ENCODE measurements around the gene RNF14. TPM values are rescaled to one million over a fixed set of nuclear protein-coding genes. Genes with fewer than 3 reads are reported as not detected.

Gene RNF14
- polyA plus RNA-seq, 10 donors = 36.6 to 51.9 (median 41.0) TPM

- no peak for DNase-seq
These were observed 5.1 kb downstream of the RNF14 start for GRCh38 chr5:141973871-141974595.

DNA sequence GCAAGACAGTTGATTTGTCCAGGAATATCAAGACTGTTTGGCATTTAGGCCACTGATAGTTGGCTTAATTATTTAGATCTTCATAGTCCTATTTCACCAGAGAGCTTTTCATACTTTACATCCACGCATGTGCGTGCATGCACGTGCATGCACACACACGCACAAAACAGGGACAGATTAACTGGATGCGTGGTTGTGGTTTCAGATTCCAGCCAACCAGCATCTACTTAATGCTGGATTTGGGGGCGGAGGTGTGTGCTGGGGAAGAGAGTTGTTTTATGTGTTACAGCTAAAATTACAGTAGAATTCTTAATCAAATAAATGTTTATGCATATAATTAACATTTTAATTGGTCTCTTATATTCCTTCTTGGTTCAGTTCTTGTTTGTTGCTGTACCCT lies 7.3 kb downstream of the RNF14 start:
- no peak for DNase-seq

GRCh38 chr5:141978389-141978788 lies 9.5 kb downstream of the RNF14 start:
- no peak for DNase-seq

- DNase-seq = no peak
These were observed 13.7 kb downstream of the RNF14 start for GRCh38 chr5:141982626-141983025.

DNA sequence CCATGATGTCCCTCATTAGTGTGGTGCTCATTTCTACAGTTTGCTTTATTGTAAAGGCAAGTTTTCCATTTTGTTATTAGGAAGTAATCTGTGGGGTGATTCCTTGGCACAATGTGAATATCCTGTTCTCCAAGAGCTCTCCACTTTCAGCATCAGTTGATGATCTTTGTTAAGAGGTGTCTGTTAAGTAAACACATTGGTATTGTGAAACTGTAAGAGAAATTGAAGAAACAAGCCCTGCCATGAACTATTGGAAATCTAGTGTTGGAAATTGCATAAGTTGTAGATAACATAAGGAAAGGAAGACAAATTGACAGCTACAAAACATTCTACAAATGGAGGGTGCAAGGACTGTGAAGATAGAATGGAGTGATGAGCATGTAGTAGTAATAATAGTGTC lies 17.2 kb downstream of the RNF14 start:
- DNase-seq = no peak

GRCh38 chr5:141989720-141990119 lies 20.8 kb downstream of the RNF14 start:
- no peak for DNase-seq

DNA sequence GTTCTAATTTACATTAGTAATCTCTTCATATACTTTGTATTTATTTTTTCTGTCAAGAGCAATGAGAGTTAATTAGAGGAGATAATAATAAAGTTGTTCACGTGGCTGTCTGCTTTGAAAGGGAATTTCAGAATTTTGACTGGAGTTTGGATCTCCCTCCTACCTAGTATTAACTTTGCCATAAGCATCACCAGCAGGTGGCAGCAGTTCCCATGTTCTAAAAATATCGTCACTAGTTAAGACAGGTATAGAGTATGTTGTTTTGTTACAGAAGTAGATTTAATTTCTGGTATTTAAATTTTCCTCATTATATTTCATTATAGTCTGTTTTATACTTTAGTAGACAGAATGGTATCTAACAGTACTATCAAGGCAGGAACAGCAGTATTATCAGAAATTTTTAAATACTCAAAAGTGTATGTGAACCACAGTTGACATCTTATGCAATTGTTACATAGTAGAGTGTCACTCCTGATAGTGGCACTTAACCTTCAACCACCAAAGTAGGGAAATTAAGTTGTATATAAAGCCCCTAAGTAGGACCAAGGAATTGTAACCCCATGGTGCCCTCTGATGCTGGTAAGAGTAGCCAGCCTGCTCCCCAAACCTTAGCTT lies 23.6 kb downstream of the RNF14 start:
- DNase-seq = peak; percentile 68 to 83 (median 77)

DNA sequence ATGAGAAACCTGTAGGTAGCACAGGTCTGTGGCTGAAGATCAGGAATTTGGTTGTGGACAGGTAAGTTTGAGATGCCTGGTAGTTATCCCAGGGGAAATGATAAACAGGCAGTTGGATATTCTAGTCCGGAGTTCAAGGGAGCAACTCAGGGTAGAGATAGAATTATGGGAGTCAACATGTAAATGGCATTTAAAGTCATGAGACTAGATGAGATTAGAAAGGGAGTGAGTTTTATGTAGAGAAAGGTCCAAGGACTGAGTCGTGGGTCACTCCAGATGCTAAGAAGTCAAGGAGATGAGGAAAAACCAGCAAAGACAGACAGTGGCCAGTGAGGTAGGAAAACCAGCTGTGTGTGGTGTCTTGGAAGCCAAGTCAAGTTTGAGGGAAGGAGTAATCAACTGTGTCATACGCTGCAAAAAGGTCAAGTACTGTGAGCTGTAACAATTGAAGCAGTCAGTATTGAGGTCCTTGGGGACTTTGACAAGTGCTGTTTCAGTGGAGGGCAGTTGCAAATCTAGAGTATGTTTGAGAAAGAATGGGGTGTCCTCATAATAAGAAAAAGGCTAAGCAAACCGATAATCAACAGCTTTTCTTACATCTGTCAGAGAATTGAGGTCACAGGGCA lies 25.7 kb downstream of the RNF14 start:
- no peak for DNase-seq

DNA sequence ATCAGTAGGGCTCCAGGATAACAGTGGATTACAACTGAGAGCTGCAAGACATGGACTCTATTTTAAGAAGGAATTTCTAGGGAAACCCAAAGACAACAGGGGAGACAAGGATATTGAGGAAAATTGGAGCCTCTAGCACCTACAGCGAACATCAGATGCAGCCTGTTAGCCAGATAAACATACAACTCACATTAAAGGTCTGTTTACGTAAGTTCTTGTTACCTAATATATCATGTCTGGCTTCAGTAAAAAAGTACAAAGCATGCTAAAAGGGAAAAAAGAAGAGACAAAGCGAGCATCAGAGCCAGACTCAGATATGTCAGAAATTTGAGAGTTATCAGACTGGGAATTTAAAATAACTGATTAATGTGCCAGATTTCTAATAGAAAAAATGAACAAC lies 26.8 kb downstream of the RNF14 start:
- DNase-seq = no peak

DNA sequence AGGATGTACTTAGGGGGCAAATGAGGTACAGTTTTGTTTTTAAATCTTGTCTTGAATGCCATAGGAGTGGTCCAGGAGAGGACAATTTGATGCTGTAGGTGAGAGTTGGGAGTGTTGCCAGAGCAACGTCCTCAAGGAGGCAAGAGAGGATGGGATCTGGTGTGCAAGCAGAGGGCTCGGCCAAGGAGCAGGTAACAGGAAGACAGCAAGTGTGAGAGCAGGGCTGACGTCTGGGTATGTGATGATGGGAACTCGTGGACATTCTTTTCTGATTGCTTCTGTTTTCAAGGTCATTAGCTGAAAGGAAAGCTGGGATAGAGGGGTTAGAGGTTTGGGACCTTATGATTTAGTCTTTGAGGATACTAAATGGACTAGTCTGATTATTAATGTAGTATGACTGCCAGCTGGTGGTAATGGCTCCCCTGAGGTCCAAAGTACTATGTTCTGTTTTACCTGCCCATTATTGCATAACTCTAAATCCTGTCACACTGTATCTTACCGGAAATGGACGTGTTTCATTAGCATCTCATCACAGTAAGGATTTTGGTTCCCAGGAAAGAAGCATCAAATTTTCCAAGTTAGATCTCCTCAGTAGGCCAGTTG lies 28.6 kb downstream of the RNF14 start:
- DNase-seq = no peak

GRCh38 chr5:142000173-142000572 lies 31.3 kb downstream of the RNF14 start:
- no peak for DNase-seq

DNA sequence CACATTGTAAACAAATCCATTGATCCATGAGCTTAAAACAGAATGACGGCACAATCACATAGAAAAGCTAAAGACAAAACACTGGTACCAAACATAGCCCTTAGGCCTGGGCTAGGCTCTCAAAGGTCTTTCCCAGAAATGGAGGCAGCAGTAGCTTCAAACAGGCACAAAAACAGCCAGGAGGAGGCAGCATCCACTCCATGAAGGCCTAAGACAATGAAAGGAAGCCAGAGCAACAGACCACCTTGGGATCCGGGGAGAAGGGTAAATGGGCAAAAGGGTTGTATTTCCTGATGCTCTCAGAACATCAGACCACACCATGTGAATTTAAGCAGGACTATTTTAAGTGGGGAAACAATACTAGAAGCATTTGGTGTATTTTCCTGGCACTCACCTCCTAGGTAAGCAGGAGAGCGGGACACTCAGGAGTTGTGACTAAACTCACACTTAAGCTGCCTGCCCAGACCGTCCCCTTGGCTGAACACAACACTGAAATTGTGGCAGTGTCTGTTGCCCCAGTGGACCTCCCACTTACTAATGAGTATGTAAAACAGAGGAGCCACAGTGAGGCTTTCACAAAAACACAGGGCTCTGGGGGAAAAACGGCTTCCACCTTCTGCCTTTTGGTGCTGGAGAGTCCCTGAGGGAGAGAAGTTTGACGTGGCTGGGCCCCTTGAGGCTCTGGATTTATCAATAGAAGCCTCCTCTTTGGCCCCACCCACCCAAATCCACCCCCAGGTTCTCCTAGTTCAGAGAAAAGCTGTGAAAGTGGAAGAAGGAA lies 32.0 kb downstream of the RNF14 start:
- DNase-seq = no peak

- no peak for DNase-seq
These were observed 34.4 kb downstream of the RNF14 start for GRCh38 chr5:142003266-142003800.

DNA sequence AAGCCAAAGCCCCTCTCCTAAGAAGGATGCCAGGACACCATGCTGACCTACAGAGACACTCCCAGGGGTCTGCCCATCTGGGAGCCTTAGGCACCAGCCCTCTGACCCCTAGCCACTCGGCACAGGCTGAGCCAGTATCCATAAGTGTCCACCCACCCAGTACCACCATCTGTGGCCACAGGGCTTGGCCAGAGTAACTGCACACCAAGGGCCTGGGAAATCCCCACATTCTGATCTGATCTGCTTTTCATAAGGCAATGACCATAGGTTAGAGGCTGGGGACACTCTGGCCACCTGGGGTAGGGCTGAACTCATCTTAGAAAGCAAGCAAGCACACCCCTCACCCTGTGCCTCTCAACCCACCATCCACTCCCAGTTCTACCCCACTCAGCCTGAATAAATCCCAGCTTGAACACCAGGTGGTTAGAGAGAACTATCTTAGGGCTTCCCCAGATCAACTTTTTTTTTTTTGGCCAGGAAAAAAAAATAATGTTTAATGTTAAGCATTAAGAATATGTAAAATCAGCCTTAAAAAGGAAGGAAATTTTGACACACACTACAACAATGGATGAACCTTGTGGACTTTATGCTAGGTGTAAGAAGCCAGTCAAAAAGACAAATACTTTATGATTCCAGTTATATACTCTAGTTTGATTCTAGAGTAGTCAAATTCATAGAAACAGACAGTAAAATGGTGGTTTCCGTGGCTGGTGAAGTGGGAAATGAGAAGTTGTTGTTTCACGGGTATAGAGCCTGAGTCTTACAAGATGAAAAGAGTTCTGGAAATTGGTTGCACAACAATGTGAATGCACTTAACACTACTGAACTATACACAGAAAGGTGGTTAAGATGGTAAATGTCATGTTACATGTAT lies 37.7 kb downstream of the RNF14 start:
- no peak for DNase-seq

DNA sequence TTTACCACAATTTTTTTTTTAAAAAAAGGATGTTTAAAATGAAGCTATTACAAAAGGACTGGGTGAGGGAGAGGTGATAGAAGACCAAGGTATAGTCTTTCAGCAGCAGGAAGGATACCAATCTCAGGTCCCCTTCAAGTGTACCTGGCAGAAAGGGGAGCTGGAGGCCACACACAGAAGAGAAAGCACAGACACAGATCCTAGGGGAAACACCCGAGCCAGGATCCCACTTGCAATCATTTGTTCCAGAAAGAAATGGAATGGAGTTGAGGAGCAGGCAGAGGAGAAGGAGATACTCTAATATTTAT lies 38.3 kb downstream of the RNF14 start:
- DNase-seq = no peak

GRCh38 chr5:142008813-142009212 lies 39.9 kb downstream of the RNF14 start:
- DNase-seq = no peak

DNA sequence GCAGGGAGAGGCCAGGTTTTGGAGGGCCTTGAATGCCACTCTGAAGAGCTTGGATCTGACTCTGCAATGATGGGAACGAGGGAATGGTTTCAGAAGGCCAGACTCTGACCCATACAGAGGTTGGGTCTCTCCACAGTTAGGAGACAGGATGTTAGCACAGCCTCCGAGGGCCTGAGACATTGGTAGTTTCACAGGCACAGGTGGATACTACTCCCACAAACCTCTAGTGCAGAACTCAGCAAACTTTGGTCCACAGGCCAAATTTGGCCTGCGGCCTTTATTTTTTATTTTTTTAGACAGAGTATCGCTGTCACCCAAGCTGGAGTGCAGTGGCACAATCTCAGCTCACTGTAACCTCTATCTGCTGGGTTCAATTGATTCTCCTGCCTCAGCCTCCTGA lies 41.0 kb downstream of the RNF14 start:
- DNase-seq = no peak

DNA sequence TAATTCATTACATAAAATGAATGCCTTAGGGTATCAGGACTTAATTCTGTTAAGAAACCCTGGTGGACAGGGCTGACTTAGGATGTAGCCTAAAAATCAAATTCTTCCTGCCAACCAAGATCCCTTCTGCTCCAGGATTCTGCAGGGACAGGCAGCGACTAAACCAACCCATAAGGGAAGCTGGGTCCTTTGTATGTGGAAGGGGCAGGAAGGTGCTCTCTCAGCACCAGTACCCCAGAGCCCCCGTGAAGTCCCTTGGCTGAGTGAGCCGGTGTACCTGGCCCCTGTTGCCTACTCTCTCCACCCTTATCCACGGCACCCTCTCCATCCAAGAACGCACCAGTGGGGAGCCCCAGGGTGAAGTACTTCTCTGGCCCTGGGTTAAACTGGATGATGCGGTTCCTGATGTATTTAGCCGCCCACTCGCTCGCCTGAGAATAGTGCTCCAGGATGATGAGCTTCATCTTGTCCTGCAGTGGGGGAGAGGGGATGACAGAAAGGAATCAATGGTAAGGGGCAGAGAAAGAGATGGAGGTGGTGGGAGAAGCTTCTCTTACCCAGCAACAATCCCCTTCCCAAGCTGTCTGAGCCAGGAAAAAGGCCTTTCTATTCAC lies 42.8 kb downstream of the RNF14 start:
- no peak for DNase-seq

DNA sequence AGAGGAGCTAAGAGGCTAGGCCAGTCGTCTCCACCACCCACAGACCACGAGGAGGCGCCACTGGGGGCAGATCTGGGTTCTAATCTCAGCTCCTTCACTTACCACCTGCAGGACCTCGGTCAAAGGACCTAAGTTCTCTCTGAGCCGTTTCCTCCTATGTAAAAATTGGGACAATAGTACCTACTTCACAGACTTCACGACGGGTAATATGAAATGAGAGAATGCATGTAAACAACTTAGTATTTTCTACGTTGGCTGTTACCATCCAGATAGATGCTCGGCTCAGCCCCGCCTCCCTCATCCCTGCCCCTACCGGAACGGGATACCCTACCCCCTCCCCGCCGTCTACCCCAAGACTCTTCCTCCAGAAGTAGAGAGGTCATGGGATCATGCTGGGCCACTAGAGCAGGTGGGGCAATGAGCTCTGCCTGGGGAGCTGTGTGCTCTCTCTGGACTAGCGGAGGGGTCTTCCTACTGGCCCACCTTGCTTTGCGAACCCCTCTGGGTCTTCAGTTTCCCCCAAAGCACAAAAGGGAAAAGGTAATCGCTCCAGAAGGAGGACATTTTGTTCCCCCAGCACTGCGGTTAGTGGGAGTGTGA lies 43.4 kb downstream of the RNF14 start:
- peak in 2 of 3 donors; percentile 29 to 54 for DNase-seq

DNA sequence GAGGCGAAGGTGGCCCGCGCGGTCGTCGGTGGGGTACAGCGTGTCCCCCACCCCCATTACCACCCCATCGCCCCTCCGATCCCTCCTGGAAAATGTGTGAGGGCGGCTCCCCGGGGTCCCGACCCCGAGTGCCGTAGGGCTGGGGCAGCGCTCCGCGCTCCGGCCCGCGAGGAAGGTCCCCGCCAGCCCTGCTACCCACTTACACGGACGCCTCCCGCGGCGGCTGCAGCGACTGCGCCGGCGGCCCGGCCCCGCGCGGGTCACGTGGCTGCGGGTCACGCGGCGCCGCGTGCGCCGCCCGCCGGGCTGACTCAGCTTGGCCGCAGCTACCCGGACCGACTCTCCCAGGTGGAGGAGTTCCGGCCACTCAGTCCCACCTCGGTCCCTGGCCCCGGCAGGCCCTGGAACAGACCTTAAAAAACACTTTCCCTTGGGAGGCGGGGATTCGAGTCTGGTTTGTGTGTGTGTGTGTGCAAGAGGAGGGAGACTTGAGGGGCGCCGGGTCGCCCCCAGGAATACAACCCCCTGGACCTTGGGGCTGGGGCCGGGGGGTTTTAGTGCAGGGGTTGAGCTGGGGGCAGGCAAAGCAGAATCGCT lies 44.0 kb downstream of the RNF14 start, which contains the start of gene GNPDA1:
Gene GNPDA1 (minus strand): TSS at position 236 of the 597 bp plus-strand sequence. CDS start 992 bp downstream, outside the sequence.
- peak; percentile 69 to 91 (median 84) for DNase-seq

Data from muscle of back (tissue), 11 donors.